G401 (cell line): ENCODE data around the gene SPAG4. TPM values are rescaled to one million over a fixed set of nuclear protein-coding genes. Genes with fewer than 3 reads are reported as not detected.

Experiments used
- DNase-seq: peaks from one replicate; pipeline ENCODE4 v3.0.0-alpha.2; 2015; ENCODE audit warnings: low spot score
- in situ Hi-C: cut with HindIII; loops from 2 replicates; pipeline ENCODE4 v1.10.0; 2016; ENCODE audit warnings: low sequenced_read_pairs, mixed read lengths
- total RNA-seq: library from RNA; depleted of rRNA; stranded (reverse); fragments of >200 nt; shearing (Covaris generic); gene quantifications from 2 replicates; pipeline ENCODE4 v1.2.3, GENCODE V29; 2014

Gene SPAG4
- total RNA-seq, 1 experiment from 2014 or later: 8.0 TPM

- in situ Hi-C loops: no loop called here
- no peak for DNase-seq
Observed at GRCh38 chr20:35598899-35599775, 16.5 kb upstream of the SPAG4 start.

GRCh38 chr20:35599776-35600120, 15.9 kb upstream of the SPAG4 start:
- DNase-seq: no peak
- in situ Hi-C loops: no loop called here

- in situ Hi-C loops: no loop called here
- no peak for DNase-seq
Observed at GRCh38 chr20:35600176-35600992, 15.2 kb upstream of the SPAG4 start.

- DNase-seq: peak; percentile 53
- in situ Hi-C loops: no loop called here
Observed at GRCh38 chr20:35600993-35601973, 14.3 kb upstream of the SPAG4 start.

- in situ Hi-C loops: no loop called here
- DNase-seq: no peak
Observed at GRCh38 chr20:35601990-35602389, 13.6 kb upstream of the SPAG4 start.

GRCh38 chr20:35602851-35603495, 12.7 kb upstream of the SPAG4 start:
- in situ Hi-C loops: no loop called here
- DNase-seq: no peak

- no peak for DNase-seq
- in situ Hi-C loops: no loop called here
Observed at GRCh38 chr20:35603695-35604448, 11.8 kb upstream of the SPAG4 start.

GRCh38 chr20:35604449-35604747, 11.2 kb upstream of the SPAG4 start:
- no peak for DNase-seq
- in situ Hi-C loops: no loop called here

GRCh38 chr20:35606127-35606526, 9.5 kb upstream of the SPAG4 start:
- in situ Hi-C loops: no loop called here
- DNase-seq: no peak

- in situ Hi-C loops: no loop called here
- DNase-seq: no peak
Observed at GRCh38 chr20:35607003-35607735, 8.5 kb upstream of the SPAG4 start.

GRCh38 chr20:35610833-35611427, 4.7 kb upstream of the SPAG4 start:
- in situ Hi-C loops: no loop called here
- DNase-seq: no peak

- DNase-seq: no peak
- in situ Hi-C loops: no loop called here
Observed at GRCh38 chr20:35611482-35611881, 4.1 kb upstream of the SPAG4 start.

GRCh38 chr20:35616465-35617396, 1.1 kb downstream of the SPAG4 start:
- DNase-seq: peak; percentile 94
- in situ Hi-C loops: no loop called here

- in situ Hi-C loops: no loop called here
Observed at GRCh38 chr20:35617397-35618262, 2.0 kb downstream of the SPAG4 start.

More at GRCh38 chr20:35617397-35618262, 2.0 kb downstream of the SPAG4 start:
- DNase-seq: peak; percentile 54
